DMS 273 (cell line): ENCODE measurements around the gene TMC3.

Source experiments
- DNase-seq: peaks from one replicate; lab custom pipeline; 2025; ENCODE audit not compliant: unreplicated experiment; lab: John Stamatoyannopoulos, UW

TMC3 gene

GRCh38 chr15:81282606-81282895, 91.5 kb downstream of the TMC3 start:
- no peak for DNase-seq

GRCh38 chr15:81281766-81282605, 92.0 kb downstream of the TMC3 start:
- DNase-seq, result no peak

GRCh38 chr15:81281456-81281735, 92.6 kb downstream of the TMC3 start:
- DNase-seq, result no peak
